ENCODE data around the gene LRRC8B.
A peak's percentile ranks its signal among the peaks of the same experiment; 100 is the strongest.
"Not testable (repeated sequence)": the region's sequence is repeated elsewhere in the genome, so short reads cannot be mapped to it uniquely, and the experiment has no call there.

LRRC8B gene

DNA sequence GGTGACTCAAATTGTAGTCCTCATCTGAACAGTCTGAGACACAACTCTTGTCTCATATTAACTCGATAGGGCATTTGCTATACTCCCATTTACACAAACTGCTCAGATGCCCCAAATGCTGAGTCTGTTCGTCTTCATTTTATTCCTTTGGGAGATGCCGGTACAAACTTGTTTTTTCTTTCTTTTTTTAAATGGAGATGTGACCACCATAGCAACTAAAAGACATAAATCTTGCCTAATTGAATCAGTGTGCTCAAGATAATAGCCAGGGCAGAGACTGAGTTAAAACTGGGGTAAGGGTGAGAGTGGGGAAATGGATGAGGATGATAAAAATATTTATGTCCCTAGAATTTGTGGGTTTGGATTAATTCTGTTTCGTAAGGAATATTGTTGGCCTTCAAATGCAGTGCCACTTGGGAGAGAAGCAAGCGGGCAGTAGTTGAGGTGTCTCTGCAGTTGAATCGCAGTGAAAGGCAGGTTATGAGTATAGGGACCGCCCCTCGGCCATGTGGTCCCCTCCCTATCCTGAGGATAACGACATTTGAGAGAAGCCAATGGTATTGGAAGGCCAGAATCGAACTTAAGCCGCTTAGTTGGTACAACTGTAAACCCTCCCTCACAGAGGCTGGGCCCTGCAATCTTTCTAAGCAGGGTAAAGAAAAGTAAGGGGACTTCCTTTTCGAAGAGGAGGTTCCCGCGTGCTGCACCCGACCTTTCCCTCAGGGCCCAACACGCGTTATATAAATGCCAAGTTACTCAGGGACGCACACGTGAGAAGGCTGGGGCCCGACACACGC lies 859 bp upstream of the LRRC8B start:
- peak in 1 of 3 experiments; percentile 49 for DNase-seq (ENCODE audit: low read depth in 3 of 3)

DNA sequence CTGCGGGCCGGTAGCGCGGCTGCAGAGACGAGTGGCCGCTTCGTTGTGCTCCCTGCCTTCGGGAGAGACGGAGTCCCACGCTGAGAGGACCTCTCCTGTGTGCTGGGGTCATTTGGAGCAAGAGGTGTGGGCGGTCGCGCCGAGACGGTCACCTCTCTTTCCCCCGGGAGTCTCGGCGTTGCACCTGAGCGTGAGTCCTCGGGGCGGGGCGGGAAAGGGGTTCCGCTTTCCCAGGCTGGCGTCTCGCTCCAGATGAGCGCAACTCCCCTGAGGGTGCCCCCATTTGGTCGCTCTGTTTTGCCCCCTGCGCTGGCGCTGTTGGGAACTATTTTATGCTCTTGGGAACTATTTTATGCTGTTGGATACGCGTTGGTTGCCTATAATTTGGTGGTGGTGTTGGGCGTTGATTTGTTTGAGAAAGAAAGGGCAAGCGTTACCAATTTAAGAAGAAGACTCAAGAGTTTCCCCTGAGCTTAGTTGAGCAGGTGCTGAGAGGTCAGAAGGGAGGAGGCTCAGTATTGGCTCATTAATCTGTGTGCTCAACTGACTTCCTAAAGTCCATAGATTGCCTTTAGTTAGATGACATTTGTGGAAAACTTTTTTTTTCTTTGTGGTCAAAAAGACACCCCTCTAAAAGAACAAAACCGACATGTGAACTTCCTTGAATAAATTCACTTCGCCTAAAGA lies 683 bp downstream of the LRRC8B start:
- peak in 1 of 3 experiments; percentile 6 for DNase-seq (ENCODE audit: low read depth in 3 of 3)

DNA sequence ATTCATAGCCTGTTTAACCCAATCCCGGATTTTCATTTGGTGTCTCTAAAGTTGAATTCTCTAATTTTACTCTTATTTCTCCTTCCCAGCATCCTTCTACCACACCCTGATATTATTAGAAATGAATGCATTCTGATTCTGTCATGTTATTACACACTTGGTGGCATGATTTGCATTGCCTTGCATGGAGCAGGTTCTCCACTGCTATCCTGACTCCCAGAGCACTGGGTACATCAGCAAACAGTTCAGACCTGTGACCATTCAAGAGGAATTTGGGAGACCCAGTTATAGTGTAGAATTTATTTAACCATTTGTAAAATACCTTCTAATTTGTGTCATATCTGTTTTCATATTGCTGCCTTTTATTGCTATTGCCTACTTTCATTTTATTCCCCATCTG lies 2.6 kb downstream of the LRRC8B start:
- DNase-seq (ENCODE audit: low read depth in 3 of 3): no peak

DNA sequence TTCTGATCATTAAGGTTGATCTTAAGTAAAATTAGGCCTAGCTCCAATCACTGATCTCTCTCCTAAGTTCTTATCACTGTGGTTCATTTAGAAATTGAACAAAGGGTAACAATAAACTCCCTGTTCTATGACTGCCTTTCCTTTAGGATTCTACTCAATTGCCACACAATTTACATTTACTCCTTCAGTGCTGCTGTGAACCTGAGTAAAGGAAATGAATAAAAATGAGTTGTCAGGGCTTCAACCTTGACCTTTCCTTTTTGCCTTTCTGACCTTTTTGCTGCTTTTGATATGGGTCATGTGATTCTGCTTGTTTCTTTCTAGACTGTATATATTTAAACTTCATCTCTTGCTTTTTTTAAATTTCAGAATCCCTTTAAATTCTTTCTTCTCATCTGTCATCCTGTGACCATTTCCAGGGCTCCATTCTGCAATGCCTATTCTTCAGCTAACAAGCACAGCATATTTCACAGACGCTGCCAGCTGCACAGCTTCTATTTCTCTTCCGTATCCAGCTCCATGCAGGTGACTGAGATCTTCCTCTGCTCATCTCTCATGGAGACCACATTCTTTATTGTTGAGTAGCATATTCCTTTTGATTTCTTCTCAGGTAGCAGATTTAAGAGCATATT lies 3.2 kb downstream of the LRRC8B start:
- DNase-seq (ENCODE audit: low read depth in 3 of 3): no peak

DNA sequence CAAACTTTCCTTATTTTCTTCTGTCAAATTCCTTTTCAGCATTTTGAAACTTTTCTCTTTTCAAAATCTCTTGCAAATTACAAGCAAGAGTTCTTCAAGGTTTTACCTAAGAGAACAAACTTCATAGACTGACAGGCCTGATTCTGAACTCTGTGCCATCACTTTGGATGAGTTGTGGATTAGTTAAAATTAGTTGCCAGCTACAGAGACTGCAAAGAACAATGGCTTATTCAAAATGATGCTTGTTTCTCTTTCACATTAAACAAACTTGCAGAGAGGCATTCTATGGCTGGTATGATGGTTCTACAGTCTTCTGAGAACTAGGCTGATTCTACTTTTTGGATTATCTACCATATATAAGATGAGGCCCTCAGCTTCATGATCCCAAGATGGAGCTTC lies 3.8 kb downstream of the LRRC8B start:
- no peak for DNase-seq (ENCODE audit: low read depth in 3 of 3)

DNA sequence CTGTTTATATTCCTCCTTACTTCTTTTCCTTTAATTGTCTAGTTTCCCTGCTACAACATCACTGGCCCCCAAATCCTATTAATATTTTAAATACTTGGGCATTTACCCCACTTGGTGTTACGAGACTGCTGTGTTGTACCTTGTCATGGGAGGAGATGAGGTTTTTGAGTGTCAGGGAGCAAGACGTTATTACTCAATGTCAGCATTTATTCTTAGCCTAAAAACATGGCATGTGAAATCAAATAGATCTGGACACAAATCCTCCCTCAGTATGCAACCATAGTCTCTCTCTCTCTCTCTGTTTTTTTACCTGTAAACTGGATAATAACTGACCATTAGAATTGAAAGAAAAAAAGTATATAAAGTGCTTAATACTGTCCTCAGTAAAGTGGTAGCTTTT lies 4.6 kb downstream of the LRRC8B start:
- no peak for DNase-seq (ENCODE audit: low read depth in 3 of 3)

DNA sequence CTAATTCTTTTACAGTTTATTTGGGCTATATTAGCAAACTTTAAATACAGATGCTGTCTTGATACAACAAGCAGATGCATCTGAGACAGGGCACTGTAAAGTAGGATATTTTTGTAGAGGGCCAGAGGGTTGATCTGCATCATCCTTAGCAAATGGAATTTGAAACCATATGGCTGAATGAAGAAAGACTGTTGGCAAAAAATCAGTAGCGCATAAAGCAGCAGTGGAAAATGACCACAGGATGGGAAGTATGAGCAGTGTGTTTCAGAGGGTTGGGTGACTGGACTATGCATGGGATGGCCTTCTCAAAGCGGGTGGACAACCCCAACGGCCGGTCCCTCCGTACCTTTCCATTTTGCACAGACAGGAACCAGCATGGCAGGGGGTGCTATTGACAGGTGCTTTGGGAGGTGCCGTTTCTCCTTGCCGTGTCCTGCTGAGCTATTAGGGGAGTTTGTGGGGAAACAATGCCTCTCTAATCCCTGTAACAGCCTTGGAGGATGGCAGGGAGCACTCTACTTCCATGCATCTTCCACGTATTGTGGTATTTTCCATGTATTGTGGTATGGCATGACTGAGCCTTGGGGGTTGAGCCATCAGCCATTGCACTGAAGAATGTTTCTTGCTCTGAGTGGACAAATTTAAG lies 5.9 kb downstream of the LRRC8B start:
- DNase-seq (ENCODE audit: low read depth in 3 of 3): no peak

DNA sequence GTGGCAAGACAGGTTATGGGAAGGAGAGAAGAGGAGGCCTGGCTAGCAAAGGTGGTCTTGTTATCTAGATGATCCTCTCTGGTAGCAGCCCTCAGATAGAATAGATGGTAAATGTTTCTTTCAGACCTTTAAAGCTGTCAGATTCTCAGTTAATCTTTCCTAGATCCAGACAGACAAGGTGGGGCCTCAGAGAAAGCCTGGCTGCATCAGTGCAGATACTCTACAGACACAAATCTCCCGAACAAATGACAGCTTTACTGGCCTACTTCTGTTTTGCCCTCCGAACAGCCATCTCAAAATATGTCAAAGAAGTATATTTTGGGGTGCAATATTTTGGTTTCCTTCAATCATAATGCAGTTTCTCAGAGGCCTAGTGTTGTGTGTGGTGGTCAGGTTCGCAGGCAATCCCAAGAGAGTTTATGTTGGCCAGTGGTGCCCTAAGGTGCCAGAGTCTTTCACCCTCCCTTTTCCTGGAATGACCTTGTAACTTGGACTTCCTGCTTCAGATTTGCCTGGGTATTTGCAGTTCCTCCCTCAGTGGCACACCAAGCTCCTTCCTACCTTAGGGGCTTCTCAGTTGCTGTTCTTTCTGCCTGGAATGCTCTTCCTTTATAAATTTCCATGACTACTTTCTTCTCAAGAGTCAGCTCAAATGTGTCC lies 7.0 kb downstream of the LRRC8B start:
- DNase-seq (ENCODE audit: low read depth in 3 of 3): no peak

DNA sequence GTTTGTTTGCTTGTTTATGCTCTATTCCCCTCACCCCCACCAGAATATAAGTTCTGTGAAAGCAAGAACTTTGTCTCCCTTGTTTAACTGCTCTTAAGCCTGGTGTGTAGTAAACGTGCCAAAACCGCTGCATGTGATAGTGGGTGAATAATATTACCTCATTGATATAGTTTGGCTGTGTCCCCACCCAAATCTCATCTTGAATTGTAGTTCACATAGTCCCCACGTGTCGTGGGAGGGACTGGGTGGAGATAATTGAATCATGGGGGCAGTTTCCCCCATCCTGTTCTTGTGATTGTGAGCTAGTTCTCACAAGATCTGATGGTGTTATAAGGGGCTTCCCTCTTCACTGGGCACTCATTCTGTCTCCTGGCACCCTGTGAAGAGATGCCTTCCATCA lies 7.6 kb downstream of the LRRC8B start:
- no peak for DNase-seq (ENCODE audit: low read depth in 3 of 3)

DNA sequence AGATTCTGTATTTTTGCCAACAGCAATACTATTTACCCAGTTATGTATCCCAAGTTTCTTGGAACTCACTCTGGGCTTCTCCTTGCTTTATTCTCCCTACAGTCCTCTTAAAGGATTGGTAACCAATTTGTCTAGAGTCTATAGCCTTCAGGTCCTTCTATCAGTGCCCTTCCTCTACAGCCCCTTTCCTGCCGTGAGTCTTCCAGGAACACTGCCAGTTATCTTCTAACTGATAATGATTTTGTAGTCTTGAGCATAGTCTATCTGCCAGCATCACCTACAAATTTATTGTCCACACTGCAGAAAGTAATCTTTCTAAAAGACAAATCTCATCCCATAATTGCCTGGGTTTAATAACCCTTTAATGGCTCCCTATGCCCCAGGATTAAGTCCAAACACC lies 8.2 kb downstream of the LRRC8B start:
- no peak for DNase-seq (ENCODE audit: low read depth in 3 of 3)

DNA sequence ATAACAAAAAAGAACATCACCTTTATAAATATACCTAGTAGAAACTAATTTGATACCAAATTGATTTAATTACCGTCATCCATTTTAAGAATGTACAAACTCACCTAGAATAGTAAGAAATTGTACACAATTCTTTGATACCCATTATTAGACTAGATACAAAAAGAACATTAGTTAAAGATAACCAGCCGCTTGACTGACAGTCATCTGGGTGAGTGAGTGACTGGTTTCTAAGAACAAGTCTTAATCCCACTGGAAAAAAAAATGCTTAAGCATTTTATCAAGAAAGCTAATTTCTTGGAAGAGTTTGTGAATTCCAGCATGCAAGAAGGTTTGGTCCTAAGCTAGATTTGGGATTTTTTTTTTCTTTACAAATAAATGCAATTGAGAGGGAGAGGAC lies 10.9 kb downstream of the LRRC8B start:
- no peak for DNase-seq (ENCODE audit: low read depth in 3 of 3)

DNA sequence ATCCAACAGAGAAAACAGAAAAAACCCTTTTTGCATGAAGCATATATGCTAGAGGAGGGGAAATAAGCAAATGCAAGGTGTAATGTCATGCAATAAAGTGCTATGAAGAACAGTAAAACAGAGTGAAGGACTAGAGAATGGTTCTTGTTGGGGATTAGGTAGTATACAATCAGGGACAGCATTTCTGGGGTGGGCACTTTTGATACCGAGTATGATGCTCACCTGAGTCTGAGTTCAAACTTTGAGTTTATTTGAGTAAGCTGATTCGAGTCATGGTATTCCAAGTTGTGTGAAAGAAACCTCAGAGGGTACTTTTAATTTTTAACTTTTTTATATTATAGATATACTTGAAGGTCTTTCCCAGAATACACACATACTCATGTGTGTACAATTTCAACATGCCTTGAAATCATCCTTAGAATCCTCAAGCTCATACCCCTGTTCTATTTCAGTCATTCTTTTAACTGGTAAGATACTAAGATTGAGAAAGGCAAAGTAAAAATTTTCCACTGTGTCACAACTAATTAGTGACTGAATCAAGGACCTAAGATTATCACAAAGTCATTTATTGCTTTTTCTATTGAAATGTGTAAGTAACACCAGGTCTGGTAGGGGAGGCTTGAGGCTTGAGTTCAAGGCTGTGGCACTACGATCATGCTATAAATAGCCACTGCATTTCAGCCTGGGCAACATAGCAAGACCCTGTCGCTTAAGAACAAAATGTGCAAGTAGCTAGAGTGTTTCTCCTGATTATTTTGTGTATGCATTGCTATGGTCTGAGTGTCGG lies 12.1 kb downstream of the LRRC8B start:
- no peak for DNase-seq (ENCODE audit: low read depth in 3 of 3)

DNA sequence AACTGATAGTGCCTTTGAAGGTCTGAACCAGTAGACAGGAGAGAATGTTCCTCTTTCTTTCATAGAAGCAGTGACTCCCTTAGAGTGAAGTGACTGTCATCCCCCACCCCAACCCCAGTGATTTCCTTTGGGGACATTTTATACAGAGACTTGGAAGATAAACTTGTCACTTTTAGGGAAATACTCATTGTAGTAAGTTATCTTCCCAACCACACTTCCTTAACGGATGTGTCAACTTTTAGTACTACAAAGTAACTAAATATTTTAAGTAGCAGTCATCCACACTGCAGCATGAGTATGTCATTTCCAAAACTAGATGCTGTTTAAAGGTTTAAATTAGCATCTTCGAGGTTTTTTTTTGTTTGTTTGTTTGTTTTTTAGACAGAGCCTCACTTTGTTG lies 13.7 kb downstream of the LRRC8B start:
- DNase-seq (ENCODE audit: low read depth in 3 of 3): no peak

DNA sequence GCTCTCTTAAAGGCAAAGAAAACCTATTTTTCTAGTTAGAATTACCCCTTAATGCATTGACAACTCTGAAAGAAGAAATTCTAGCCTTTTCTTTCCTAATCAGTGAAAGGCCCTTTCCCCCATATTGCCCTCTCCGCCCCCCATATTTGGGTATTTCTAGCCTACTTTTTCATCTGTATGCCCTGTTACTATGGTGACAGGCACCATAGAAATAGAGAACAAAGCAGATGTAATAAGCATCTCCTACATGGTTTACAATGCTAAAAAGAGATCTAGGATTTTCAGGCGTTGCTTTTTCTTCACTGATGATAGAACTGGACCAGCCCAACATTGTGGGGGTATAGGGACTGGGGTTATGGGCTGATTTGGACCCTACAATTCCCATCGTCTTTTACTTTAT lies 14.5 kb downstream of the LRRC8B start:
- DNase-seq (ENCODE audit: low read depth in 3 of 3): no peak

DNA sequence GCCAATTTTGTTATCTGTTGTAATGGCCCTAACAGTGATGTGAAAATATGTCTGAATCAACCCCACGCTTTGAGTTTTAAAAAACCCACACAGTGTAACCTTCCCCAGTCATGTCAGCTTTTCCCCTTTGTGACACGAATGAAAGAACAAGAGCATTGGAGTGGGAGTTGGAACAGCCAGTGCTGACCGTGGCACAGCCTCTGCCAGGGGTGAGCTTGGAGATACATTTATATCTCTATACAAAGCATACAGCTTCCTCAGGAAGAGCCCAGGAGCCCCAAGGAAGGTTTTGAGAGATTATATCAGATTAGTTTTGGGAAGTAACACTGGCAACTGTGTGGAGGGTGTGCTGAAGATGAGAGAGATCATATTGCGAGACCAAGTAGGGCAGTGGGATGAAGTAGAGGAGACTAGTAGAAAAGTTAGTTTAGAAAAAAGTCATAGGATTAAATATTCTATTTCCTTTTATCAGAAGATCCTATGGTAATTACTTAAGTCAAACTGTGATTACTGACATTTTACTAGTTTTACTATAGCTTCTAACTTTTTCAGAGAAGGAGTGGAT lies 15.9 kb downstream of the LRRC8B start:
- no peak for DNase-seq (ENCODE audit: low read depth in 3 of 3)

DNA sequence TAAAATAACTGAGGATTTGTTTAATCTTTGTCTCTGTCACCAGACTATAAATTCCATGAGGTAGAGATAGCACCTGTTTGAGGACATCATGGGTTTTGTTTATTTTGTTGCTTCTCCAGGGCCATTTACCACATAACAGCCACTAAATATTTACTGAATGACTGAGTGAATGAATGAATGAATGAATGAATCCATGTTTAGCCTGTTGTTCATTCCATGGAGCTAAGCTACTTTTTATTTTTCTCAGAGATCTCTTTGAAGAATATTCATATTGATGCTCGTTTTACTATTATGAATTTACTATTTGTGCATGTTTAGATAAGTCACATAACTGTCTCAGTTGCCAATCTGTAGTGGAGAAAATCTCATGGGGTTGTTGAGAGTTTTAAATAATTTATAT lies 17.7 kb downstream of the LRRC8B start:
- no peak for DNase-seq (ENCODE audit: low read depth in 3 of 3)

DNA sequence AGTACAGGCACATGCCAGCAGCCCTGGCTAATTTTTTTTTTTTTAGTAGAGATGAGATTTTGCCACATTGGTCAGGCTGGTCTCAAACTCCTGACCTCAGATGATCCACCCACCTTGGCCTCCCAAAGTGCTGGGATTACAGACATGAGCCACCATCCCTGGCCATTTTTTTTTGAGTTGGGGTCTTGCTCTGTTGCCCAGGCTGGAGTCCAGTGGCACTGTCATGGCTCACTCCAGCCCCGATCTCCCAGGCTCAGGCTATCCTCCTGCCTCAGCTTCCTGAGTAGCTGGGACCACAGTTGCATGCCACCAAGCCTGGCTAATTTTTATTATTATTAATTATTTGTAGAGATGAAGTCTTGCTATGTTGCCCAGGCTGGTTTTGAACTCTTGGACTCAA lies 19.0 kb downstream of the LRRC8B start:
- DNase-seq (ENCODE audit: low read depth in 3 of 3): not testable (repeated sequence)

DNA sequence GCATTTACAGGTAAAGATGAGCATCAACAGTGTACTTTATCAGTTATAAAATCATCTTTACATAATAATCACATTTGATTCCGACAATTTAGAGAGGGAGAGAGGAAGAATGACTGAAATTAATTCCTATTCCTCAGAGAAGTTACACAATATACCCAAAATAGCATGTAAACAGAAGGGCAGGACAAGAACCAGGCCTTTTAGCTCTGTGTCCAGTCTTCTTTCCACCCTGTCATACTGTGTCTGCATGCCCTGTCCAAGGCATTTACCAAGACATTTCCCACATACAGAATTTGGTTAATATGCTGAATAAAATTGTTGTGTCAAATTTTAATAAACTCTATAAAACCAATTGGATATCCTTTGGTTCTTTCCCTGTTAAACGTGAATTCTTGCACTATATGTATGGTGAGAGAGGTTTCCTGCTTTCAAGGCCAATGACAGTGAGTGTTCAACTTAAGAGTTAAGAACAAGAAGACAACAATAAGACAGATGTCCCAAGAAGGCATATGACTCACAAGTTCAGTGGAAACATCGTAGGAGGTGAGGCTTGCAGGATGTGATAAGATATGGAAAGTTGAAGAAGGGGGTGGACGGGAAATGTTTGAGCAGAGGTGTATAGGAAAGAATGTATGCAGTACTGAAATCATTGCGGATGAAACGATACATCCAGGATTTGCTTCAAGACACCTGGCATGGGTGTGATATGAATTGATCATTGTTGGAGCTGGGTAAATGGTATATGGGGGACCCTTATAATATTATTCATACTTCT lies 20.8 kb downstream of the LRRC8B start:
- peak in 1 of 3 experiments; percentile 50 for DNase-seq (ENCODE audit: low read depth in 3 of 3)

DNA sequence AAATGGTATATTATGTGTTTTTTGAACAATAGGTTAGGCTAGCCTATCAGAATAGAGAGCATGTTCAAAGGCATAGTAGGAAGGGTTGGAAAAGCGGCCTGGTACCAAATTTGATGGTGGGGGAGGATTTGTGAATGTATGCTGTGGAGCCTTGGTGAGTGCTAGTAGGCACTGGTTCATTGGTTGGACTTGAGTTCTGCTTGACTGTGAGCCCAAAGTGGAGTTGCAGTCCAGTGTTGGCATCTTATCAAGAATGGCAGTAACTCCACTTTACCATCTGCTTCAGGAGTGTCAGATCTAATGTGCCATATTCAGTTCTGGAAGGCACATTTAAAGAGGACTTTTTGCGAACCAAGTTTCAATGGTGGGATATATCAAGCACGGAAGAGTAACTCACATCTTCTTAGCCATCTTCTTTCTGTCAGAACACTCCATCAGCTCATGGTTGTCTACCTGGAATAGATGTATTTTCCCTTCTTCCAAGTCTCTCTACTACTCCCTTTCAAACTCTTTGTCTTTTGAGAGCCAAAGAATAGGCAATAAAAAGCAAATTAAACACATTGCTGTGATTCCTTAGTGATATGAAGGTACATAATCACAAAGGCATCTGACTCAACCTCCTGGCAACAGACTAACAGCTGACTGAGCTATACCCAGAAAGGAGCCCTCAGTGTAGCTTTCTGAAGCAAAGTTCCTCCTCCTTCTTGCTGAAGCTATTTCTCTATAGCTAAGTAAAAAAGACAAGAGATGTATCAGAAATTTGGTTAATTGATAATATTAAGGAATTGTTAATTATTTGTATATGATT lies 21.7 kb downstream of the LRRC8B start:
- no peak for DNase-seq (ENCODE audit: low read depth in 3 of 3)

All from stimulated activated CD4-positive, alpha-beta T cell treated with anti-CD3 and anti-CD28 coated beads, TNF-alpha, amount 100 ng/mL, for 4 hours (primary cell).